HL-60 (cell line): ENCODE measurements around the gene RNF128.
"Not testable (repeated sequence)": the region's sequence is repeated elsewhere in the genome, so short reads cannot be mapped to it uniquely, and the experiment has no call there.

Source experiments
- DNase-seq, 2 experiments: peaks; one replicate each; pipeline ENCODE4 v3.0.0-alpha.2; 2010 to 2020; ENCODE audit warnings: low read depth in 1 of 2, low spot score in 1 of 2
- H3K27ac ChIP-seq: fragments of 250-450 bp; sonication (Bioruptor Pico); replicated peaks from 2 replicates; pipeline ENCODE4 v1.5.1; 2020; ENCODE audit warnings: mild to moderate bottlenecking, moderate library complexity
- H3K27me3 ChIP-seq: fragments of 250-450 bp; sonication (Bioruptor Pico); 2 replicates; pipeline ENCODE4 v1.5.1; 2021; ENCODE audit warnings: mild to moderate bottlenecking, moderate library complexity; ENCODE audit not compliant: insufficient read depth, poor library complexity, severe bottlenecking
- H3K4me3 ChIP-seq: replicated peaks from 2 replicates; pipeline ENCODE4 v1.5.1; 2011; ENCODE audit warnings: mild to moderate bottlenecking, control low read depth, low read length; ENCODE audit not compliant: insufficient read depth
- GABPA ChIP-seq: IDR thresholded peaks from 2 replicates; pipeline ENCODE4 v1.6.1; 2012; ENCODE audit warnings: low read depth
- POLR2AphosphoS5 ChIP-seq: IDR thresholded peaks from 2 replicates; pipeline ENCODE4 v1.6.1; 2012; ENCODE audit warnings: low read depth
- REST ChIP-seq: IDR thresholded peaks from 2 replicates; pipeline ENCODE4 v1.6.1; 2012; ENCODE audit warnings: low read depth; ENCODE audit not compliant: insufficient replicate concordance
- SPI1 ChIP-seq: IDR thresholded peaks from 2 replicates; pipeline ENCODE4 v1.6.1; 2012; ENCODE audit warnings: low read depth, mild to moderate bottlenecking, borderline replicate concordance
- TF ChIP-seq, protein P1 (sequence below): IDR thresholded peaks from one replicate; pipeline ENCODE4 v1.5.1; 2011; ENCODE audit warnings: low read length, control low read depth, inconsistent platforms; ENCODE audit not compliant: insufficient read depth

The RNF128 gene

GRCh38 chrX:106811131-106811910 lies 84.8 kb downstream of the RNF128 start:
- no peak overlapping the region for H3K4me3 ChIP-seq
- TF ChIP-seq GABPA (no peak), REST (no peak), POLR2AphosphoS5 (no peak), SPI1 (no peak)
- TF ChIP-seq, protein P1, sequence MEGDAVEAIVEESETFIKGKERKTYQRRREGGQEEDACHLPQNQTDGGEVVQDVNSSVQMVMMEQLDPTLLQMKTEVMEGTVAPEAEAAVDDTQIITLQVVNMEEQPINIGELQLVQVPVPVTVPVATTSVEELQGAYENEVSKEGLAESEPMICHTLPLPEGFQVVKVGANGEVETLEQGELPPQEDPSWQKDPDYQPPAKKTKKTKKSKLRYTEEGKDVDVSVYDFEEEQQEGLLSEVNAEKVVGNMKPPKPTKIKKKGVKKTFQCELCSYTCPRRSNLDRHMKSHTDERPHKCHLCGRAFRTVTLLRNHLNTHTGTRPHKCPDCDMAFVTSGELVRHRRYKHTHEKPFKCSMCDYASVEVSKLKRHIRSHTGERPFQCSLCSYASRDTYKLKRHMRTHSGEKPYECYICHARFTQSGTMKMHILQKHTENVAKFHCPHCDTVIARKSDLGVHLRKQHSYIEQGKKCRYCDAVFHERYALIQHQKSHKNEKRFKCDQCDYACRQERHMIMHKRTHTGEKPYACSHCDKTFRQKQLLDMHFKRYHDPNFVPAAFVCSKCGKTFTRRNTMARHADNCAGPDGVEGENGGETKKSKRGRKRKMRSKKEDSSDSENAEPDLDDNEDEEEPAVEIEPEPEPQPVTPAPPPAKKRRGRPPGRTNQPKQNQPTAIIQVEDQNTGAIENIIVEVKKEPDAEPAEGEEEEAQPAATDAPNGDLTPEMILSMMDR = no peak
- DNase-seq = no peak
- H3K27me3 ChIP-seq = no peaks in the 10 kb centered on the region
- no peak overlapping the region for H3K27ac ChIP-seq

DNA sequence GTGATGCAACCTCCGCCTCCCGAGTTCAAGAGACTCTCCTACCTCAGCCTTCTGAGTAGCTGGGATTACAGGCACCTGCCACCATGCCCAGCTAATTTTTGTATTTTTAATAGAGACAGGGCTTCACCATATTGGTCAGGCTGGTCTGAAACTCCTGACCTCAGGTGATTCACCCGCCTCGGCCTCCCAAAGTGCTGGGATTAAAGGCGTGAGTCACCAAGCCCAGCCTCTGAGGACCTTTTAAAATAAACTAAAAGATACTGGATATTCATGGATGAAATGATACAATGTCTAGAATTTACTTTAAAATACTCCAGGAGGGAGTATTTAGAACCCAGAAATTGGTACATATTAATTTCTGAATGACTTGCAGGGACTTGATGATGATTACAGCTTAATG lies 86.4 kb downstream of the RNF128 start:
- H3K27me3 ChIP-seq, H3K27ac ChIP-seq, DNase-seq: not testable (repeated sequence)

GRCh38 chrX:106814093-106814492 lies 87.6 kb downstream of the RNF128 start:
- DNase-seq, H3K27me3 ChIP-seq, H3K27ac ChIP-seq, H3K4me3 ChIP-seq: not testable (repeated sequence)

More for the DNA sequence above, 86.4 kb downstream of the RNF128 start:
- not testable (repeated sequence) for H3K4me3 ChIP-seq
